ENCODE results near the gene SND1.

SND1 gene

GRCh38 chr7:127892488-127893314 is 240.7 kb downstream of the SND1 start:
- no peak for DNase-seq
- Histone ChIP-seq H3K27me3 (ENCODE audit: insufficient read depth, low read depth, severe bottlenecking) (no peaks in the 10 kb centered on the region), H3K4me3 (ENCODE audit: low read depth, low read length) (no peak overlapping the region), H3K36me3 (peaks cover 22% of the 10 kb centered on the region), H3K9me3 (ENCODE audit: severe bottlenecking) (no peaks in the 10 kb centered on the region), H3K27ac (no peak overlapping the region)
- TF ChIP-seq, protein P1, sequence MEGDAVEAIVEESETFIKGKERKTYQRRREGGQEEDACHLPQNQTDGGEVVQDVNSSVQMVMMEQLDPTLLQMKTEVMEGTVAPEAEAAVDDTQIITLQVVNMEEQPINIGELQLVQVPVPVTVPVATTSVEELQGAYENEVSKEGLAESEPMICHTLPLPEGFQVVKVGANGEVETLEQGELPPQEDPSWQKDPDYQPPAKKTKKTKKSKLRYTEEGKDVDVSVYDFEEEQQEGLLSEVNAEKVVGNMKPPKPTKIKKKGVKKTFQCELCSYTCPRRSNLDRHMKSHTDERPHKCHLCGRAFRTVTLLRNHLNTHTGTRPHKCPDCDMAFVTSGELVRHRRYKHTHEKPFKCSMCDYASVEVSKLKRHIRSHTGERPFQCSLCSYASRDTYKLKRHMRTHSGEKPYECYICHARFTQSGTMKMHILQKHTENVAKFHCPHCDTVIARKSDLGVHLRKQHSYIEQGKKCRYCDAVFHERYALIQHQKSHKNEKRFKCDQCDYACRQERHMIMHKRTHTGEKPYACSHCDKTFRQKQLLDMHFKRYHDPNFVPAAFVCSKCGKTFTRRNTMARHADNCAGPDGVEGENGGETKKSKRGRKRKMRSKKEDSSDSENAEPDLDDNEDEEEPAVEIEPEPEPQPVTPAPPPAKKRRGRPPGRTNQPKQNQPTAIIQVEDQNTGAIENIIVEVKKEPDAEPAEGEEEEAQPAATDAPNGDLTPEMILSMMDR (IDR thresholded peaks at IDR 0.05; ENCODE audit: low read depth, low read length) = no peak

DNA sequence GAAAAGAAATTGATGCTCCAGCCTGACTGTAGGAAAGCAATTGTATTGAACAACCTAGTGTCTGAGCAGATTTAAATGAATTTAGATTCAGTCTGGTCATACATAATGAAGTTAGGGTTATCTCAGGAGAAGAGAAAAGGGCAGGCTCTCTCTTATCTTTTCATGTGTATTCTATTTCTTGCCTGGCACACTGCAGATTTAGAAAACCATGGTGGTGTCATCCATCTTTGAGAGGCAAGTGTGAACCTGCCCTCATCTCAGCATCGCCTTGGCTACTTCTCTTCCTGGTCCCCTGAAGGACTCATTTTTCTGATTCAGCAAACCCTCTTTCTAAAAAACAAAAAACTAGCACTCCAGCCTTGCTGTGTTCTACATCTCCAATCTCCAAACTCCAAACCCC is 241.6 kb downstream of the SND1 start:
- no peaks in the 10 kb centered on the region for H3K9me3 ChIP-seq (ENCODE audit: severe bottlenecking)
- peaks cover 19% of the 10 kb centered on the region for H3K36me3 ChIP-seq
- no peaks in the 10 kb centered on the region for H3K27me3 ChIP-seq (ENCODE audit: insufficient read depth, low read depth, severe bottlenecking)
- DNase-seq = no peak
- H3K27ac ChIP-seq = no peak overlapping the region
- TF ChIP-seq, protein P1 (IDR thresholded peaks at IDR 0.05; ENCODE audit: low read depth, low read length) = no peak
- no peak overlapping the region for H3K4me3 ChIP-seq (ENCODE audit: low read depth, low read length)

DNA sequence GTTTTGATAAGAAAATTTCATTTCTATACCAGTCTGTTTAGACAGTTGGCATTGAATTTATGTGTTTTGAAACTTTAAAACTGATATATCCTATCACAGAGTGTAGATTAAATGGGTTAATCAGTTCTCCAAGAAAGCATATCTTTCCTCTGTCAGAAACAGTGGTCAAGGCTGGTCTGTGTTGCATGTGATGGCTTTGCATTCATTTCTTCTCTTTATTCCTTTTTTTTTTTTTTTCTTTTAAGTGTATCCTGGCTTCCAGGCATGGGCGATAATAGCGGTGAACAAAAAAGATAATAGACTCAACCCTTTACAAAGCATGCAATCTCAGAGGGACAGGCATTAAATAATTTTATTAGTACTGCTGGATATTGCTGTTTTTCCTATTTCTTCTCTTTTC is 242.6 kb downstream of the SND1 start:
- peaks cover 17% of the 10 kb centered on the region for H3K36me3 ChIP-seq
- no peaks in the 10 kb centered on the region for H3K27me3 ChIP-seq (ENCODE audit: insufficient read depth, low read depth, severe bottlenecking)
- TF ChIP-seq, protein P1 (IDR thresholded peaks at IDR 0.05; ENCODE audit: low read depth, low read length) = no peak
- no peaks in the 10 kb centered on the region for H3K9me3 ChIP-seq (ENCODE audit: severe bottlenecking)
- DNase-seq = no peak
- no peak overlapping the region for H3K27ac ChIP-seq
- no peak overlapping the region for H3K4me3 ChIP-seq (ENCODE audit: low read depth, low read length)

DNA sequence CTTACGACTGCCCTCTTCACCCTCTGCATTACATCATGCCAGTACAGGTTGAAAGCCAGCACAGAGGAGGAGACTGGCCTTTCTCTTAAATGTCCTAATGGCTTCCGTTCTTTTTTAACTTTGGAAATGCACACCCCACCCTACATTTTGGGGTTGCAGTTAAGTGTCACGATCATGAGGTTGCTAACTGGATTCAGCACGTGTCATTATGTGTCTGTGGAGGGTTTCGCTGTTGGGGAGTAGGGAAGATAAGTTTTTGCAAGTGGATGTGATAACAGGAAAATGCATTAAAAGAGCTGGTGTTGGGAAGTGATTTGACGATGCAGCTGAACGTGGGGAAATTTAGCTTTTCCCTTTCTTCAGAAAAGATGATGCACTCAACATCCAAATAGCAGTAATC is 243.4 kb downstream of the SND1 start:
- Histone ChIP-seq H3K4me3 (ENCODE audit: low read depth, low read length) (no peak overlapping the region), H3K27ac (no peak overlapping the region)
- DNase-seq = no peak

GRCh38 chr7:127895814-127896280 is 243.9 kb downstream of the SND1 start:
- Histone ChIP-seq H3K4me3 (ENCODE audit: low read depth, low read length) (no peak overlapping the region), H3K27ac (no peak overlapping the region), H3K9me3 (ENCODE audit: severe bottlenecking) (no peaks in the 10 kb centered on the region), H3K36me3 (peaks cover 11% of the 10 kb centered on the region), H3K27me3 (ENCODE audit: insufficient read depth, low read depth, severe bottlenecking) (no peaks in the 10 kb centered on the region)
- TF ChIP-seq, protein P1 (IDR thresholded peaks at IDR 0.05; ENCODE audit: low read depth, low read length) = no peak
- DNase-seq = no peak

More for the DNA sequence above, 243.4 kb downstream of the SND1 start:
- no peaks in the 10 kb centered on the region for H3K27me3 ChIP-seq (ENCODE audit: insufficient read depth, low read depth, severe bottlenecking)
- TF ChIP-seq, protein P1 (IDR thresholded peaks at IDR 0.05; ENCODE audit: low read depth, low read length) = no peak
- no peaks in the 10 kb centered on the region for H3K9me3 ChIP-seq (ENCODE audit: severe bottlenecking)
- peaks cover 14% of the 10 kb centered on the region for H3K36me3 ChIP-seq
